ENCODE data around the gene BGLAP.

The BGLAP gene

GRCh38 chr1:156228501-156228900, 13.5 kb upstream of the BGLAP start:
- no peak for DNase-seq

GRCh38 chr1:156229809-156230472, 12.0 kb upstream of the BGLAP start:
- DNase-seq: no peak

- DNase-seq: no peak
Measured at GRCh38 chr1:156230473-156230837, 11.5 kb upstream of the BGLAP start.

- DNase-seq: no peak
Measured at GRCh38 chr1:156232201-156232894, 9.6 kb upstream of the BGLAP start.

GRCh38 chr1:156233426-156234127, 8.4 kb upstream of the BGLAP start:
- DNase-seq: no peak

- DNase-seq: no peak
Measured at GRCh38 chr1:156236164-156236563, 5.8 kb upstream of the BGLAP start.

GRCh38 chr1:156238248-156238647, 3.7 kb upstream of the BGLAP start:
- no peak for DNase-seq

GRCh38 chr1:156241311-156241811, 623 bp upstream of the BGLAP start:
- DNase-seq: no peak

GRCh38 chr1:156242738-156243137, 754 bp downstream of the BGLAP start:
- no peak for DNase-seq

- DNase-seq: no peak
Measured at GRCh38 chr1:156244126-156244525, 2.1 kb downstream of the BGLAP start.

GRCh38 chr1:156244712-156245111, 2.7 kb downstream of the BGLAP start:
- DNase-seq: no peak

GRCh38 chr1:156245451-156246232, 3.7 kb downstream of the BGLAP start:
- no peak for DNase-seq

- no peak for DNase-seq
Measured at GRCh38 chr1:156246241-156246780, 4.3 kb downstream of the BGLAP start.

- DNase-seq: no peak
Measured at GRCh38 chr1:156246781-156247459, 4.9 kb downstream of the BGLAP start.

GRCh38 chr1:156247460-156248322, 5.7 kb downstream of the BGLAP start, which contains the start of gene PAQR6:
Gene PAQR6 (minus strand): TSS chr1:156248056. CDS start chr1:156246731, 1,325 bp downstream.
- DNase-seq: no peak

GRCh38 chr1:156248323-156248683, 6.3 kb downstream of the BGLAP start:
- no peak for DNase-seq

- no peak for DNase-seq
Measured at GRCh38 chr1:156249593-156249992, 7.6 kb downstream of the BGLAP start.

- DNase-seq: no peak
Measured at GRCh38 chr1:156251527-156251926, 9.5 kb downstream of the BGLAP start.

- no peak for DNase-seq
Measured at GRCh38 chr1:156253634-156254033, 11.7 kb downstream of the BGLAP start.

GRCh38 chr1:156257711-156258110, 15.7 kb downstream of the BGLAP start:
- no peak for DNase-seq

- DNase-seq: no peak
Measured at GRCh38 chr1:156258859-156259258, 16.9 kb downstream of the BGLAP start.
